ENCODE data around the gene NFIA.

DNA sequence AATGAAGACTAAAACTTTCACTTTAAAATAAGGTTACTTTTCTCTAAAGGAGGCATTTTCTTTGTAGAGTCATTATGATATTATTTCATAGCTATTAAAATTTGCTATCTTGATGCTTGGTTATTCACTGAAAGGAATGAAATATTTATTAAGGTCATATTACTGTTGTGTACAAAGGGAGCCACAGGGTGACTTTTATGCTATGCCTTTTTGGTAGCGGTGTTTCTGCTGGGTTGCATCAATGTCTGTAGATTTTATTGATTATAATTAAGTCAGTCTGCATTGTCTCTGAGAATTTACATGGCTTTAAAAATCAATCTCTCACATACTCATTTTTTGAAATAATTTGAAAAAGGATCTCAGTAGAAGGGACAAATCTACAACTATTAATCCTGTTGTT is 84.9 kb downstream of the NFIA start:
- no peak for TF ChIP-seq CTCF (conservative IDR thresholded peaks at IDR 0.05 in 1 of 2, IDR thresholded peaks at IDR 0.05 in 1 of 2; ENCODE audit: low read depth in 1 of 2, low read length in 2 of 2)
- TF ChIP-seq EZH2 (IDR thresholded peaks at IDR 0.05; ENCODE audit: low read length, missing control alignments), result no peak

Data from fibroblast of lung (primary cell).